H1 (cell line): ENCODE results near the gene PIP5K1B. TPM values are rescaled to one million over a fixed set of nuclear protein-coding genes. Genes with fewer than 3 reads are reported as not detected.

Experiments
- CBX8 ChIP-seq: fragments of 300-800, 300-1000 bp; sonication (generic); IDR thresholded peaks from 2 replicates; pipeline ENCODE4 v1.7.1; 2016; ENCODE audit warnings: low read depth, low read length, borderline replicate concordance
- GTF2F1 ChIP-seq: IDR thresholded peaks from 2 replicates; pipeline ENCODE4 v1.6.1; 2012; ENCODE audit warnings: low read depth, low read length, improper control_type of control experiment, borderline replicate concordance
- JUN ChIP-seq: IDR thresholded peaks from 2 replicates; pipeline ENCODE4 v1.6.1; 2011; ENCODE audit warnings: low read depth, mild to moderate bottlenecking, improper control_type of control experiment, low read length
- JUND ChIP-seq: IDR thresholded peaks from 2 replicates; pipeline ENCODE4 v1.6.1; 2011; ENCODE audit warnings: mild to moderate bottlenecking, improper control_type of control experiment, low read length
- KDM4A ChIP-seq: IDR thresholded peaks from one replicate; pipeline ENCODE4 v1.7.1; 2012; ENCODE audit warnings: low read depth, mild to moderate bottlenecking, moderate library complexity, low read length, inconsistent platforms; ENCODE audit not compliant: severe bottlenecking
- TBP ChIP-seq: IDR thresholded peaks from 2 replicates; pipeline ENCODE4 v1.6.1; 2011; ENCODE audit warnings: low read depth, low read length, improper control_type of control experiment
- USF2 ChIP-seq: IDR thresholded peaks from 2 replicates; pipeline ENCODE4 v1.6.1; 2011; ENCODE audit warnings: low read length, improper control_type of control experiment
- polyA plus RNA-seq, 7 experiments: library from polyadenylated mRNA; depleted of rRNA in 3 of 7; stranded (reverse) in 5 of 7; unstranded in 2 of 7; fragments of >200 nt in 5 of 7; fragments of 200-250 nt in 2 of 7; gene quantifications; 1 replicate in 5 of 7; 2 replicates in 1 of 7; 4 replicates in 1 of 7; pipeline versions ENCODE4 v1.2.1 to v1.2.3, GENCODE V29; 2011 to 2013; ENCODE audit warnings: missing spikeins in 2 of 7, mixed read lengths in 2 of 7
- total RNA-seq: library from RNA; stranded (reverse); fragmentation: NEBNext Ultra II Directional; extraction: Animal tissue kit (Norgen Biotek cat#: 25700); gene quantifications from 2 replicates; pipeline ENCODE4 v1.2.1, GENCODE V29; 2021

Gene PIP5K1B
- total and polyA plus RNA-seq, 2 of the 8 experiments (the other 6 are each of a cell fraction or from before 2014, with no cell fraction given), result 4.7 to 7.7 TPM

DNA sequence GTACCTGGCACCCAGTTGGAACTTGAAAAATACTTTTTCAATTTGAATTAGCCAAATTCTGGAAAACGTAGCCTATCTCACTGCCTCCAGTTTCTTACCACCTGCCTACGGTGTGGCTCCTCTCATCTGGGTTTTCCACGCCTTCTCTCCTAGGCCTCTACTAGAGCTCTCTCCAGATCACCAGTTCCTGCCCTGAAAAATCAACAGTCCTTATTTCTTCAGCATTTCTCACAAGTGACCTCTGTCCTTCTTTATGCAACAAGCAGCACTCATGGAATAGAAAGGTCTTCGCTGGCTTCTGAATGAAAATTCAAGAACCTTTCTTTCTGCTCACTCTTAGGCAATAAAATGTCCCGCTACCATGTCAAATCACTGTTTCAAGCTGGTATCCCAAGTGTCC lies 64.8 kb downstream of the PIP5K1B start (continued):
- TF ChIP-seq USF2, result no peak
- no peak for TF ChIP-seq GTF2F1
- no peak for TF ChIP-seq KDM4A
- no peak for TF ChIP-seq CBX8
- no peak for TF ChIP-seq TBP
- no peak for TF ChIP-seq JUN
- no peak for TF ChIP-seq JUND
